Endothelial cell of umbilical vein (primary cell): Measurements from ENCODE around the gene SMURF2. TPM values are rescaled to one million over a fixed set of nuclear protein-coding genes. Genes with fewer than 3 reads are reported as not detected.

Experiments
- BruUV-seq: library from RNA; stranded (reverse); fragments of 400-500 nt; replicated peaks from 2 replicates; lab custom pipeline; 2021; lab: Mats Ljungman, UMichigan
- CTCF ChIA-PET: fragments of 300-600, 350-600 bp; sonication (Branson Sonifier 250); formaldehyde crosslinking; loops from one replicate; lab custom pipeline; 2021; ENCODE audit warnings: antibody characterized with exemption, inconsistent platforms; lab: Charles Lee
- POLR2A ChIA-PET: fragments of 300-600, 350-600 bp; sonication (Branson Sonifier 250); formaldehyde crosslinking; loops from one replicate; lab custom pipeline; 2021; ENCODE audit warnings: antibody characterized with exemption, inconsistent platforms; lab: Charles Lee
- DNase-seq: peaks from one replicate; pipeline ENCODE4 v3.0.0-alpha.2; 2011; ENCODE audit warnings: low read depth, low spot score
- FAIRE-seq: peaks from 2 replicates; lab custom pipeline; 2011; peaks lifted over from hg19 to GRCh38; lab: Jason Lieb, UNC
- H2AFZ ChIP-seq: 2 replicates; pipeline ENCODE4 v1.6.0; 2012; ENCODE audit warnings: low read depth, low read length, control low read depth, inconsistent platforms
- H3K27ac ChIP-seq: 2 replicates; pipeline ENCODE4 v1.5.1; 2011; ENCODE audit warnings: low read depth, mild to moderate bottlenecking, control low read depth, low read length, moderate library complexity; ENCODE audit not compliant: insufficient read depth
- H3K27me3 ChIP-seq, 2 experiments: 2 replicates each; pipeline versions ENCODE4 v1.6.0 to v1.6.1; 2011; ENCODE audit warnings: low read length in 2 of 2, mixed read lengths in 1 of 2; ENCODE audit not compliant: control insufficient read depth in 2 of 2, insufficient read depth in 2 of 2
- H3K36me3 ChIP-seq, 2 experiments: 2 replicates in 1 of 2; 3 replicates in 1 of 2; pipeline ENCODE4 v1.5.1; 2011; ENCODE audit warnings: low read length in 2 of 2, mild to moderate bottlenecking in 1 of 2, moderate library complexity in 1 of 2; ENCODE audit not compliant: control insufficient read depth in 2 of 2, insufficient read depth in 2 of 2; ENCODE audit errors: extremely low read depth in 1 of 2
- H3K4me1 ChIP-seq: 3 replicates; pipeline ENCODE4 v1.5.1; 2011; ENCODE audit warnings: mild to moderate bottlenecking, low read length; ENCODE audit not compliant: control insufficient read depth, insufficient read depth; ENCODE audit errors: extremely low read depth
- H3K4me2 ChIP-seq: 2 replicates; pipeline ENCODE4 v1.6.1; 2011; ENCODE audit warnings: low read length, control low read depth, mixed read lengths; ENCODE audit not compliant: insufficient read depth
- H3K4me3 ChIP-seq, 3 experiments: fragments of 200-600 bp in 1 of 3; sonication (generic), shearing (Covaris generic) in 1 of 3; replicated peaks in 1 of 3; 2 replicates each; pipeline ENCODE4 v1.5.1; 2011 to 2016; ENCODE audit warnings: control low read depth in 3 of 3, low read length in 3 of 3, mild to moderate bottlenecking in 2 of 3, inconsistent platforms in 1 of 3, low read depth in 1 of 3, moderate library complexity in 1 of 3; ENCODE audit not compliant: insufficient read depth in 1 of 3
- H3K79me2 ChIP-seq: 2 replicates; pipeline ENCODE4 v1.6.0; 2012; ENCODE audit warnings: low read length, inconsistent platforms; ENCODE audit not compliant: control insufficient read depth, insufficient read depth
- H3K9ac ChIP-seq: replicated peaks from 2 replicates; pipeline ENCODE3; 2011; ENCODE audit warnings: low read length, control low read depth; ENCODE audit not compliant: insufficient read depth; ENCODE audit errors: extremely low read depth
- H3K9me1 ChIP-seq: replicated peaks from 3 replicates; pipeline ENCODE4 v1.6.0; 2011; ENCODE audit warnings: mild to moderate bottlenecking, low read length; ENCODE audit not compliant: control insufficient read depth, insufficient read depth; ENCODE audit errors: extremely low read depth
- H3K9me3 ChIP-seq: replicated peaks from 2 replicates; pipeline ENCODE4 v1.5.1; 2012; ENCODE audit warnings: low read length, inconsistent platforms; ENCODE audit not compliant: control insufficient read depth, insufficient read depth
- H4K20me1 ChIP-seq: replicated peaks from 2 replicates; pipeline ENCODE3; 2011; ENCODE audit warnings: mild to moderate bottlenecking, low read length; ENCODE audit not compliant: control insufficient read depth, insufficient read depth; ENCODE audit errors: extremely low read depth
- CTCF ChIP-seq, 2 donors: IDR thresholded peaks; 1 replicate in 1 of 2; 2 replicates in 1 of 2; pipeline ENCODE4 v1.5.1; 2011; ENCODE audit warnings: low read length in 2 of 2, mild to moderate bottlenecking in 2 of 2, moderate library complexity in 2 of 2, control low read depth in 1 of 2, inconsistent platforms in 1 of 2, low read depth in 1 of 2; ENCODE audit not compliant: insufficient read depth in 1 of 2; ENCODE audit errors: extremely low read depth in 1 of 2
- EZH2 ChIP-seq: IDR thresholded peaks from 2 replicates; pipeline ENCODE4 v1.6.1; 2012; ENCODE audit warnings: borderline replicate concordance, low read depth, mild to moderate bottlenecking, moderate library complexity, low read length, inconsistent platforms; ENCODE audit not compliant: severe bottlenecking
- GATA2 ChIP-seq: IDR thresholded peaks from 2 replicates; pipeline ENCODE4 v1.7.0; 2011; ENCODE audit warnings: low read depth, mild to moderate bottlenecking, moderate library complexity, mixed read lengths, low read length; ENCODE audit not compliant: insufficient read length, insufficient read depth
- JUN ChIP-seq: IDR thresholded peaks from 2 replicates; pipeline ENCODE4 v1.6.1; 2011; ENCODE audit warnings: borderline replicate concordance, low read depth; ENCODE audit not compliant: insufficient read length, insufficient read depth
- MAX ChIP-seq: IDR thresholded peaks from 2 replicates; pipeline ENCODE4 v1.6.1; 2011; ENCODE audit not compliant: insufficient read depth, insufficient read length
- MYC ChIP-seq: IDR thresholded peaks from one replicate; pipeline ENCODE4 v1.6.1; 2011; ENCODE audit warnings: mild to moderate bottlenecking, low read depth, low read length
- POLR2A ChIP-seq: IDR thresholded peaks from 2 replicates; pipeline ENCODE4 v1.6.1; 2012; ENCODE audit warnings: low read depth, mild to moderate bottlenecking, control low read depth, low read length
- POLR2AphosphoS5 ChIP-seq: IDR thresholded peaks from 2 replicates; pipeline ENCODE4 v1.6.1; 2012; ENCODE audit warnings: low read depth, mild to moderate bottlenecking, control low read depth, low read length, moderate library complexity; ENCODE audit not compliant: insufficient read depth
- dilution Hi-C: fragments of 300-500 bp; cut with MboI; formaldehyde crosslinking; loops from one replicate; pipeline ENCODE4 v1.15.0; 2019; ENCODE audit warnings: low sequenced_read_pairs; ENCODE audit not compliant: extremely low pct_ligation_motif_present
- intact Hi-C: fragments of 100-400 bp; cut with micrococcal nuclease; formaldehyde crosslinking; loops from one replicate; pipeline ENCODE4 v1.10.0; 2022
- polyA plus RNA-seq, 4 experiments: library from polyadenylated mRNA; depleted of rRNA in 3 of 4; stranded (reverse) in 3 of 4; unstranded in 1 of 4; fragments of >200 nt; gene quantifications; 2 replicates each; pipeline versions ENCODE4 v1.2.1 to v1.2.3, GENCODE V29; 2011 to 2012; ENCODE audit warnings: missing spikeins in 1 of 4
- total RNA-seq: library from RNA; stranded (reverse); gene quantifications from 2 replicates; pipeline ENCODE4 v1.2.3, GENCODE V29; 2021

The SMURF2 gene
- total and polyA plus RNA-seq, 2 donors (not counting 3 experiments of a cell fraction or from before 2014, with no cell fraction given): 32.9 to 105 TPM

GRCh38 chr17:64496786-64497564 lies 165.1 kb downstream of the SMURF2 start, which contains the start of gene POLG2:
TSS of gene POLG2 (minus strand) at chr17:64497054. CDS start at chr17:64496968, 86 bp downstream.
- no peaks in the 10 kb centered on the region for H3K9me1 ChIP-seq
- dilution Hi-C loops (no loop called here), intact Hi-C loops (loop anchor here (1.0 to 5.0 kb wide), 2 partner anchors 8 to 170 kb away; no protein-coding TSS in a partner anchor)
- H3K4me1 ChIP-seq: peaks cover 54% of the 10 kb centered on the region
- peak; percentile 95 for DNase-seq
- H3K79me2 ChIP-seq: peaks cover 45% of the 10 kb centered on the region
- CTCF ChIA-PET: interaction anchor here (1.0 to 4.5 kb wide), 3 partner anchors 8 to 77 kb away, joined by 4 to 39 read pairs (median 4); partner anchors contain the start of genes CEP95 and DDX5
- H3K4me3 ChIP-seq: peak within 1 kb of the TSS; percentile 33 to 75 (median 66)
- POLR2A ChIA-PET: interaction anchor here (1.1 to 2.1 kb wide), 3 partner anchors 9 to 76 kb away, joined by 3 to 37 read pairs (median 8); partner anchors contain the start of genes CEP95 and DDX5
- TF ChIP-seq MAX (peak; percentile 28), POLR2A (peak; percentile 97), GATA2 (no peak), POLR2AphosphoS5 (peak; percentile 100), JUN (no peak), EZH2 (no peak), CTCF (IDR thresholded peaks at IDR 0.05; ENCODE audit: extremely low read depth in 1 of 2, insufficient read depth in 1 of 2, low read depth in 1 of 2, low read length in 2 of 2) (peak; percentile 36 to 44), MYC (peak; percentile 77)
- peaks cover 30 to 46% of the 10 kb centered on the region in 2 experiments for H3K36me3 ChIP-seq
- H3K27ac ChIP-seq: peak within 1 kb of the TSS; percentile 73
- FAIRE-seq: peak; percentile 86
- H3K9me3 ChIP-seq: no peaks in the 10 kb centered on the region
- peak within 1 kb of the TSS; percentile 58 for H2AFZ ChIP-seq
- no peaks in the 10 kb centered on the region for H3K27me3 ChIP-seq
- peak within 1 kb of the TSS; percentile 54 for H3K9ac ChIP-seq
- H4K20me1 ChIP-seq: peaks cover 18% of the 10 kb centered on the region
- peak within 1 kb of the TSS; percentile 84 for H3K4me2 ChIP-seq
- BruUV-seq: TSS peak; percentile 89
